Panc1 (cell line): ENCODE results near the gene PRKG1.

Experiments
- SIN3A ChIP-seq: IDR thresholded peaks from 2 replicates; pipeline ENCODE4 v1.6.1; 2012; ENCODE audit warnings: low read depth, mild to moderate bottlenecking, low read length, moderate library complexity, borderline replicate concordance; ENCODE audit not compliant: insufficient read depth
- TF ChIP-seq, protein P1 (sequence below): fragments of 450-650 bp; IDR thresholded peaks from 2 replicates; pipeline ENCODE4 v1.5.1; 2017; ENCODE audit warnings: mild to moderate bottlenecking

DNA sequence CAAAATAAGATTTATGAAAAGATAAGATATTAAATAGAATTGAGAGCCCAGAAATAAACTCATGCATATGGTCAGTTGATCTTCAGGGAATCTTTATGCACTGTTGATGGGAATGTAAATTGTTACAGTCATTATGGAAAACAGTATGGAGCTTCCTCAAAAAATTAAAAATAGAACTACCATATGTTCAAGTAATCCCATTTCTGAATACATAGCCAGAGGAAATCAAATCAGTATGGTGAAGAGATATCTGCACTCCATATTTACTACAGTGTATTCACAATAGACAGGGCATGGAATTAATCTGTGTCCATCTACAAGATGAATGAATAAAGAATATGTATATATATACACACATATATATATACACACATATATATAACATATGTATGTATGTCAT is 747.5 kb downstream of the PRKG1 start:
- TF ChIP-seq, protein P1, sequence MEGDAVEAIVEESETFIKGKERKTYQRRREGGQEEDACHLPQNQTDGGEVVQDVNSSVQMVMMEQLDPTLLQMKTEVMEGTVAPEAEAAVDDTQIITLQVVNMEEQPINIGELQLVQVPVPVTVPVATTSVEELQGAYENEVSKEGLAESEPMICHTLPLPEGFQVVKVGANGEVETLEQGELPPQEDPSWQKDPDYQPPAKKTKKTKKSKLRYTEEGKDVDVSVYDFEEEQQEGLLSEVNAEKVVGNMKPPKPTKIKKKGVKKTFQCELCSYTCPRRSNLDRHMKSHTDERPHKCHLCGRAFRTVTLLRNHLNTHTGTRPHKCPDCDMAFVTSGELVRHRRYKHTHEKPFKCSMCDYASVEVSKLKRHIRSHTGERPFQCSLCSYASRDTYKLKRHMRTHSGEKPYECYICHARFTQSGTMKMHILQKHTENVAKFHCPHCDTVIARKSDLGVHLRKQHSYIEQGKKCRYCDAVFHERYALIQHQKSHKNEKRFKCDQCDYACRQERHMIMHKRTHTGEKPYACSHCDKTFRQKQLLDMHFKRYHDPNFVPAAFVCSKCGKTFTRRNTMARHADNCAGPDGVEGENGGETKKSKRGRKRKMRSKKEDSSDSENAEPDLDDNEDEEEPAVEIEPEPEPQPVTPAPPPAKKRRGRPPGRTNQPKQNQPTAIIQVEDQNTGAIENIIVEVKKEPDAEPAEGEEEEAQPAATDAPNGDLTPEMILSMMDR: no peak
- TF ChIP-seq SIN3A: no peak
